Measurements from ENCODE around the gene OR2M3.

OR2M3 gene

GRCh38 chr1:248196965-248197364, at the start of gene OR2M3:
OR2M3 (plus strand) TSS chr1:248197265; CDS start chr1:248203068, 5,803 bp downstream.
- no peak for TF ChIP-seq CTCF (IDR thresholded peaks at IDR 0.05; ENCODE audit: borderline replicate concordance, control extremely low read depth, extremely low read depth, insufficient read depth, missing control alignments)
- in situ Hi-C loops (cut with MboI; ENCODE audit: low sequenced_read_pairs, unreplicated experiment) = no loop called here
- DNase-seq (ENCODE audit: low spot score) = no peak

GRCh38 chr1:248152056-248152827, 44.8 kb upstream of the OR2M3 start:
- no peak for TF ChIP-seq CTCF (IDR thresholded peaks at IDR 0.05; ENCODE audit: borderline replicate concordance, control extremely low read depth, extremely low read depth, insufficient read depth, missing control alignments)
- in situ Hi-C loops (cut with MboI; ENCODE audit: low sequenced_read_pairs, unreplicated experiment) = no loop called here
- DNase-seq (ENCODE audit: low spot score) = no peak

GRCh38 chr1:248155927-248156326, 41.1 kb upstream of the OR2M3 start:
- no peak for TF ChIP-seq CTCF (IDR thresholded peaks at IDR 0.05; ENCODE audit: borderline replicate concordance, control extremely low read depth, extremely low read depth, insufficient read depth, missing control alignments)
- in situ Hi-C loops (cut with MboI; ENCODE audit: low sequenced_read_pairs, unreplicated experiment) = no loop called here
- DNase-seq (ENCODE audit: low spot score) = no peak

- no peak for DNase-seq (ENCODE audit: low spot score)
- no peak for TF ChIP-seq CTCF (IDR thresholded peaks at IDR 0.05; ENCODE audit: borderline replicate concordance, control extremely low read depth, extremely low read depth, insufficient read depth, missing control alignments)
- in situ Hi-C loops (cut with MboI; ENCODE audit: low sequenced_read_pairs, unreplicated experiment) = no loop called here
These were observed 38.3 kb upstream of the OR2M3 start for GRCh38 chr1:248158758-248159157.

- no peak for DNase-seq (ENCODE audit: low spot score)
- in situ Hi-C loops (cut with MboI; ENCODE audit: low sequenced_read_pairs, unreplicated experiment) = no loop called here
- TF ChIP-seq CTCF (IDR thresholded peaks at IDR 0.05; ENCODE audit: borderline replicate concordance, control extremely low read depth, extremely low read depth, insufficient read depth, missing control alignments) = no peak
These were observed 33.0 kb upstream of the OR2M3 start for GRCh38 chr1:248164031-248164430.

- no peak for DNase-seq (ENCODE audit: low spot score)
- in situ Hi-C loops (cut with MboI; ENCODE audit: low sequenced_read_pairs, unreplicated experiment) = no loop called here
- no peak for TF ChIP-seq CTCF (IDR thresholded peaks at IDR 0.05; ENCODE audit: borderline replicate concordance, control extremely low read depth, extremely low read depth, insufficient read depth, missing control alignments)
These were observed 31.9 kb upstream of the OR2M3 start for GRCh38 chr1:248165186-248165585.
